Activated effector memory CD4-positive, alpha-beta T cell treated with anti-CD3 and anti-CD28 coated beads, Interleukin-2, amount 50 U/mL, for 16 hours (primary cell): ENCODE data around the gene SVEP1.

Source experiments
- DNase-seq: peaks from one replicate; pipeline ENCODE4 v3.0.0-alpha.2; 2020

SVEP1 gene

GRCh38 chr9:110355911-110356310 is 223.6 kb downstream of the SVEP1 start:
- no peak for DNase-seq

GRCh38 chr9:110351009-110351467 is 228.5 kb downstream of the SVEP1 start:
- DNase-seq = no peak

- DNase-seq = no peak
These were observed 233.2 kb downstream of the SVEP1 start for GRCh38 chr9:110346325-110346724.

- no peak for DNase-seq
These were observed 234.7 kb downstream of the SVEP1 start for GRCh38 chr9:110344821-110345220.

- DNase-seq = no peak
These were observed 236.0 kb downstream of the SVEP1 start for GRCh38 chr9:110343551-110343950.

- no peak for DNase-seq
These were observed 239.2 kb downstream of the SVEP1 start for GRCh38 chr9:110340306-110340705.

- DNase-seq = no peak
These were observed 241.4 kb downstream of the SVEP1 start for GRCh38 chr9:110338143-110338542.

GRCh38 chr9:110337727-110338126 is 241.8 kb downstream of the SVEP1 start, which contains the start of gene TXNDC8:
TSS of gene TXNDC8 (minus strand) at chr9:110337863.
- no peak for DNase-seq

GRCh38 chr9:110336363-110336762 is 243.2 kb downstream of the SVEP1 start:
- no peak for DNase-seq

GRCh38 chr9:110334871-110335270 is 244.7 kb downstream of the SVEP1 start:
- DNase-seq = no peak

- DNase-seq = no peak
These were observed 245.4 kb downstream of the SVEP1 start for GRCh38 chr9:110334183-110334582.

GRCh38 chr9:110332766-110333165 is 246.8 kb downstream of the SVEP1 start:
- DNase-seq = no peak

GRCh38 chr9:110330484-110331105 is 248.9 kb downstream of the SVEP1 start:
- DNase-seq = no peak

GRCh38 chr9:110329639-110330230 is 249.8 kb downstream of the SVEP1 start:
- DNase-seq = no peak

GRCh38 chr9:110328763-110329162 is 250.8 kb downstream of the SVEP1 start:
- no peak for DNase-seq

GRCh38 chr9:110327716-110328115 is 251.8 kb downstream of the SVEP1 start:
- DNase-seq = no peak

GRCh38 chr9:110323818-110324217 is 255.7 kb downstream of the SVEP1 start:
- DNase-seq = no peak

- DNase-seq = no peak
These were observed 258.7 kb downstream of the SVEP1 start for GRCh38 chr9:110320651-110321445.

- no peak for DNase-seq
These were observed 259.6 kb downstream of the SVEP1 start for GRCh38 chr9:110319781-110320492.

GRCh38 chr9:110317911-110318310 is 261.6 kb downstream of the SVEP1 start:
- no peak for DNase-seq

- no peak for DNase-seq
These were observed 263.1 kb downstream of the SVEP1 start for GRCh38 chr9:110316261-110317075.
